Measurements from ENCODE around the gene STK38L.

STK38L gene

DNA sequence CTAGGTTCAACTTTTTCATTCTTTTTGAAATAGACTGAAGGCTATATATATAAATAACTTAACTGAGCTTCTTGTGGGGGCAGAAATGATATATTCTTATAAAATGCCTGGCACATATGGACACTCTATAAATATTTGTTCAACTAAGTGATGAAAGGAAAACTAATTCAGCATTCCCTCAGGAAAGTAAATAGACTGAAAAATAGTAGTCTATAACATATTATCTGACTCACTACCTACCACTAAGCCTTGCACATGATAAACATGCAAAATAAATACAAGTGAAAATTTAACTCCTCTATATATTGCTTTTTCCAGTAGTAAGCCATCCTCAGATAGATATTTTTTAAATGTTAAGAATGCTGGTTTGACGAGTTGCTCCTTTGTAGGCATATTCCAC lies 72.9 kb downstream of the STK38L start:
- DNase-seq (ENCODE audit: low read depth in 2 of 2) = no peak

DNA sequence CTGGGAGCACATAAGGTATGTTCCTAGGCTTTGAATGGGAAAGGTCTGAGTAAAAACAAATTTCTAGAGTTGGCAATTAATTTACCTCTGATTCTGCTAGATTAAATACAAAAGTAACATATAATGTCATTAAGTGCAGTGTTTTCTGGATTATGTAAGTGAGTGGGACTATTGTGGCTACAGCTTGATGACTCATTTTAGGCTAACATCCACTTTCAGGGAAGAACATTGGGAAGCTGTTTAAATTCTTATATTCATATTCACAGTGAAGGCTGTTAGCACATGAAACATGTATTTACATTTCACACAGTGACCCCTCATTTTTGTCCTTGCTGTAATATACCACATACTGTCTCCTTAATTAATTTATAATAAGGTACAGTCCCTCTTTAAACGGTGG lies 75.3 kb downstream of the STK38L start:
- DNase-seq (ENCODE audit: low read depth in 2 of 2) = peak; percentile 33 to 37

DNA sequence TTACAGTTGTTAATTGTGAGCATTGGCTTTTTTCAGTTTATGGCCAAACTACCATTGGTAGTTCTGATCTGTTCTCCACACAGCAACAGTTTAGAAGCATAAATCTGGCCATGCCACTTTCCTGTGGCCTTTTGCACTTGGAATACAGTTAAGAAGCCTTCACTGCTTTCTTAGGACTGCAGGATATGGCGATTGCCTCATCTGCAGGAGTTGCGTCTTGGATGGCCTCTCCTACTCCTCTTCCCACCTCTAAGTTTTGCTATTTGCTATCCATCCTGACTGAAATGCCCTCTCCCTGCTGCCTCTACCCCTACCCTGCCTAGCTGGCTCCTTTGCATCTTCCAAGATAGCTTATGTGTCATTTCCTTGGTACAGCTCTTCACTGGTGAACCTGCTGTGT lies 75.8 kb downstream of the STK38L start:
- DNase-seq (ENCODE audit: low read depth in 2 of 2) = no peak

DNA sequence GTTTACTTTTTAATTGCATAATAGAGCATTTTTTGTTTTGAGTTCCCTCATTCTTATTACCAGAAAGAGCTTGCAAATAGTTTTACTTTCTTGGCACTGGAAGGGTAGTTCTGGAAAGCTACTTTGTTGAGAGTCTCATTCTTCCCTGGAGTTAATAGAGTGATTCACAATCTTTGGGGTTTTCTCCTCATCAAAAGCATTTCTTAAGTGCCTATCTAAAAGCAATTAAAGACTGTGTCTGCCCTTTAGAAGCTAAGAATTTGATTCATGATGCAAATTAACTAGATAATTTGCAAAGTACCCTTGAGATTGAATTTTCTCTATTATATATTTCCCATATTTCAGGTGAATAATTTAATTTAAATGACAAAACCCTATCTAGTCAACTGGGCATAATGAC lies 80.4 kb downstream of the STK38L start:
- DNase-seq (ENCODE audit: low read depth in 2 of 2) = no peak

DNA sequence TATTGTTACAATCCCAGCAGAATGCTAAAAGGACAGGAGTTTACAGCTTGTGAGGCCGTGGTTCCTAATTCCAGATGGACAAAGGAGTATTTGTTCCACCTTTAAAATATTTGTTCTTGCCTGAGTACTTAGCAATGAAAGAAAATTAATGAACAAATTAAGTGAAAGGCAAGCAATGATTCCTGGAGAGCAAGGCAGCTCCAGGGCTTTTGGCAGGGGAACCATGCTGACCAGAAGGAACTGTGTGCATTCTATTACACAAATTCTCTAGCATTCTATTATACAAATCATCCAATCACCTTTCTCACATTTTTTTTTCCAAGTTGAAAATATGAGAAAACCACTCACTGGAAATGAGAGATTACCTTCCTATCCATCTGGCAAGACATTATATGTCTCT lies 86.8 kb downstream of the STK38L start:
- no peak for DNase-seq (ENCODE audit: low read depth in 2 of 2)

DNA sequence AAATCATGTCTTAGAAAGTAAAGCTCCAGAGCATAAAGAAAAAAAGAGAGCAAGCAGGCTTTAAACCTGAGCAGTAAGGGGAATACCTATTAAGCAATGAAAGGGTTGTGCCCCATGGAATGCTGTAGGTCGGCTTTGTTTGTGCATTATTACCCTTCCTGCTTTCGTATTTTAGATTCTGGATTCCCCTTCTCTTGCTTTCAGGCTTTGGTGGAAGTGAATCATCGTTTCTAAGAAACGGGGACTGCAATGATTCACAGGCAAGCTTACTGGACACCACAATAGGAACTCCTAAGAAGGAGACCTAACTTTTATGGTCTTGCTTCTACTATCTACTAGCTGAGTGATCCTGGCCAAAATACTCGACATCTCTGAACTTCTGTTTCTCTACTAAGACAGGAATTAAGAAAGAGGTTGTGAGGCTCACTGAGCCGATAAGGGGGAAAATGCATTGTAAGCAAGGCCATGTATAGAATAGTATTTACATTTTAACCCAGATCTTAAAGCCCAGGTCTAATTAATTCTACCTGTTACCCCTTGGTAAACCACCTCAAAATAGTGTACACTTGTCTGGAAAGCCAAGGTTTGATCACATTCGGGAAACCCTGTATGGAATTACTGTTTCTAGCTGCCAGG lies 87.3 kb downstream of the STK38L start:
- DNase-seq (ENCODE audit: low read depth in 2 of 2) = peak; percentile 57 to 58

DNA sequence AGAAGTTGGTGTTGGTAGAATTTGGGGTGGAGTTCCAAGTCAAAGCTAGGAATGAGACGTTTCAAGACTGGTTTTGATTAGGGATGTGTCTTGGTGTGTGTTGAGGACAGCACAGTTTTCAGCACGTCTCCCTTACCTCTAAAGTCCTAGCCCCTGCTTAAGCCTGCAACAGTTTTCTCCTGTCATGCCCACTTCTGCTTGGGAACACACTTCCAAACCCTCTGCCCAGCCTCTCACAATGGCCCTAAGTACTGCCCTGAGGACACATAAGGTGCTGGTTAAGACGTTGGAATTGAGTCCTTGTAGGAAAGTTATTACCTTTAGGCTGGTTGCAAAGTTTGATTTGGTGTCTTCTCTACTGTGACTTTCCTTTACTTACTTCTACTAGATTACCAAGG lies 87.8 kb downstream of the STK38L start:
- DNase-seq (ENCODE audit: low read depth in 2 of 2) = no peak

DNA sequence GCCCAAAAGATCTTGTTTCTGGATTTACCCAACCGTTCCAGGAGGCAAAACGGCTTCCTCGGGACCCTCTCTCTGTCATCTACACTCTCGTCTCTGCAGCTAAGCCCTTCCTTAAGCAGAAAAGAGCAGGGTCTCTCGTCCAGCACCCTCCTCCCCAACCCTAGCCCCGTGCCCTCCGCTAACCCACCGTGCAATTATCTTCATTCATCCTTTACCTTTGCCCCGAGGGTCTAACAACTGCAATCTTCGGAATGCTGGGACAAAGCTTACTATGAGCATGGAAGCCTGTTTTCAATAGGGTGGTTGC lies 88.3 kb downstream of the STK38L start:
- DNase-seq (ENCODE audit: low read depth in 2 of 2) = no peak

DNA sequence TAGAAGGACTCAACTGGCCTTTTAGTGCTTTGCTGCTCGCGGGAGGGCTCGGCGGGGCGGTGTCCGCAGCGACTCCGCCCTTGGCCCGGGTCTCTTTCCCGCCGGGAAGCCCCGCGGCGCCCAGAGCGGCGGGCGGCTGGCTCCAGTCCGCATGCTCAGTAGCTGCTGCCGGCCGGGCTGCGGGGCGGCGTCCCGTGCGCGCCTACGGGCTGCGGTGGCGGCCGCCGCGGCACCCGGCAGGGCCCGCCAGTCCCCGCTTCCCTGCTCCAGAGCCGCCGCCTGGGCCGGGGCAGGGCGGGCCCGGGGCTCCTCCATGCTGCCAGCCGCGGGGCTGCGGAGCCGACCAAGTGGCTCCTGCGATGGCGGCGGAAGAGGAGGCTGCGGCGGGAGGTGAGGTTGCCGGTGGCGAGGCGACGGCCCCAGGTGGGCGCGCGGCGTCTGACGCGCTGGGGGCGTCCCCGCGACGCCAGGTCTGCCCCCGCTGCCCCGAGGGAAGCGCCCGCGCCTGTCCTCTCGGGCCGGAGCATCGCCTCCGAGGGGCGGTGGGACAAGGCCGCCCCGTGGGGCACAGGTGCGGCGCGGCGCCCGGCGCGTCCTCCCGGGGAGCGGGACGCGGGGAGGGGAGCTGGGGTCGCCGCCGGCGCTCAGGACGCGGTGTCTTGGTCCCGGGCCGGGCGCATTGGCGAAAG lies 88.8 kb downstream of the STK38L start, which contains the start of gene BMAL2:
Gene BMAL2 (plus strand): TSS at position 123 of the 689 bp plus-strand sequence. CDS start 237 bp downstream, at position 360.
- DNase-seq (ENCODE audit: low read depth in 2 of 2) = no peak

DNA sequence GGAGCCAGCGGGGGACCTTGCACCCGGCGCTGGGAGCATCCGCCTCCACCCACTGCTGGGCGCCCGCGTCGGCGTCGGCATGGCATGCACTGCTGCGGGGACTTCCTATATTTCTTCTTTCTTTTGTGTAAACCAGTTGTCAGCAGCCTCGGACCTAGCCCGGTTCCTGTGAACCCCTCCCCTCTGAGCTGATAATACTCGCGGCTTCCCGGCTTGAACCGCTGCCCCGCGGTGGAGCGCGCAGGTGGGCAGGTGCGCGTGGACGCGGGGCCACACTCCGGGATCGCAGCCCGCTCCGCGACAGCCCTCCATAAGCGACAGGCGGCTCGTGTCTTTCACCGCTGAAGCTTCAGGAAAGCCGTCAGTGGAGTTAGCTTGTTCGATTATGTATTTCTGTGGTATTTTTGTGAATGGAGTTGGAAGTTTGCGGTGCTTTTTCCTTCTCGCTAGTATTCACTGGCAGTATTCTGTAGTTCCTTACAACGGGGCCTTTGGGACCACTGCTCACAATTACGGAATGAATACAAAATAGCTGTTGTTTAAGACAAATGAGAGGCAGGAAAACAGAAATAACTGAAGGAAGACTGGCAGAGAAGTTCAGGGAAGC lies 89.4 kb downstream of the STK38L start:
- DNase-seq (ENCODE audit: low read depth in 2 of 2) = no peak

DNA sequence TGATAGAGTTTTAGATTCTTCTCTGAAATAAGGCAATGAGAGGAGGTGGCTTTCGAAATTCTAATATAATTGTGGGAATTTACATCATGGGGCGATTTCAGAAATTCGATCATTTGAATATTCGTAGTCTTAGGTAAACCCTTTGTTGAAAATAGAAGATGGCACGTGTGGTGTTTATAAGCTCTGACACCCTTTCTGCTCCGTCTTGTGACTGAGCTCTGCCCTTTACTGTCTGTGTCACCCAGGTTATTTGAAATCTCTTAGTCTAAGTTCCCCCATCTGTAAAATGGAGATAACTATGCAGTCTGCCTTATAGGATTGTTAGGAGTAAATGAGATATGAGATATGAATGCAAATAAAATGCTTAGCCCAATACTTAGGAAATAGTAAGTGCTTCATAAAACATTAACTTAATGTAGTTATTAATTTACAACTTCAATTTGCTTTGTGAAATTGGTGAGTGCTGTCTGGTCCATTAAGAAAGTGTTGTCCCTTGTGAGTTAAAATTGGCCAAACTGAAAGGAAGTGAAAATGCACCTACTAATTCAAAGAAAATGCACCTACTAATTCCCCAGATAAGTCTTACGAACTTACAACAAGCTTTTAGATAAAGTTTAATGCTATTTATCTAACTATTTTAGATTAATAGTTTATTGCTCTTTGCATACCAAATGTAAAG lies 90.1 kb downstream of the STK38L start:
- no peak for DNase-seq (ENCODE audit: low read depth in 2 of 2)

DNA sequence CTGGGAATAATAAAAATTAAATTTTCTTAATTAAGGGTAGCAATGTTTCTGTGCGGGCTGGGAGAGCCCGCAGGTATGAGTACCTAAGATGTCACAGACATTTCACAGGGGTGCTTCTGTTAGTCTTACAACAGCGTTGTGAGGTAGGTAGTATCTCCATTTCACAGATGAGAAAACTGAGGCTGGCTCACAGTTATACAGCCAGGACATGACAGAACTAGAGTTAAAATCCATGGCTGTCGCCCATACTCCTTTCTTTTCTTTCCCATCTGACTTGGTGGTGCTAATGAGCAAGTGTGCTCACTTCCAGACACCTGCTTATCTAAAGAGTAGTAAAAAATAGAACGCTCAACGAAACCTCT lies 90.6 kb downstream of the STK38L start:
- no peak for DNase-seq (ENCODE audit: low read depth in 2 of 2)

DNA sequence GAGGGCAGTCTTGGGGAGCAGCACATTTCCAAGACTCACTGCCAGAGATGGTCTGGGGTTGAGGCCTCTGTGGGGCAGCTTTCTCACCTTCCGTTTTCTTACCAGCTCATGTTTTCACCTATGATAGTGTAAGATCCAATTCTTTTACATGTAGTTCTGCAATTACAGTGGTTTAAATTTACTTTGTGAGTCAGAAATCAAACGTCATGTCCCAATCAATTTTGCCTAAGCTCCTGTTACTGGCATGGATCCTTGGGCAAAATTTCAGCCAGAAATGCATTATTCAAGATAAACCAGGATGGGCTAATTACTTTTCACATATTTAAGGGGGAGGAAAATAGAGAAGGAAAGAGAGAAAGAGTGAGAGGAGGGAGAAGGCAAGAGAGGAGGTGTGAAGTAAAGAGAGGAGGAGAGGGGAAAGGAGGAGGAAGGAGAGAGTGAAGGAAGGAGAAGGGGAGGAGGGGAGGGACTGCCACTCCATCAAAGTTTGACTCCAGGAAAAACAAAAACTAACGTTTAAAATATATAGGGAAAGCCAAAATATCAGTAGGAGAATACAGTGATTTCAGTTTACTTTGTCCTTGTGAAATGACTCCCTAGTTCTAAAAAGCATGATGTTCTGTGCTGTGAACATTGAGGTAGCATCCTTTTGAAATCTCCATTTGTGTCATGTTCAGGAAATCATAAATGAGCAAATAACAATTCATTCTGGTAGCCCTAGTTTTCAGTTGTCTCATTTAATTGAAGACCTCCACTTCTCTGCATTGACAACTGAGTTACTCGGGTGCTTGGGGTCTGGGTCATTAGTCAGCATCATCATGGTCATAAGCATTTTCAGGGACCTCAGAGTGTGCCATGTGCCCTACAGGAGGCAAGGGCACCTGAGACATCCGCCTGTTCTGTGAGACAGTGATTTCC lies 91.5 kb downstream of the STK38L start:
- DNase-seq (ENCODE audit: low read depth in 2 of 2) = no peak

DNA sequence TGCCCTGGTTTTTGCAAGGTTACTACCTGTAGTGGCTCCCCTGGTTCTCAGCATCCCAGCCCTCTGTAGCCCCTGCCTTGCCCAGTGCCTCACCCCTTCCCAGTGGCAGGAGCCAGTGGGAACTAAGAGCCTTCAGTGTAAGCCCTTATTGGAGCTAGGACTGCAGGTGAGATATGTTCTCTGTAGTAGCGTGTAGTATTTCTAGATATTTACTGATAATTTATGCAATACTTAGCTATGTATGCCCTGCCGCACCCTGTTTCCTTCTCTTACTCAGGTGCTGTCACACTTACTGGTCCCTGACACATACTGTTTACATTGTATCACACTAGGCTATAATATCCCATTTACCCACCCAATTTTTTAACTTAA lies 92.2 kb downstream of the STK38L start:
- DNase-seq (ENCODE audit: low read depth in 2 of 2) = no peak

DNA sequence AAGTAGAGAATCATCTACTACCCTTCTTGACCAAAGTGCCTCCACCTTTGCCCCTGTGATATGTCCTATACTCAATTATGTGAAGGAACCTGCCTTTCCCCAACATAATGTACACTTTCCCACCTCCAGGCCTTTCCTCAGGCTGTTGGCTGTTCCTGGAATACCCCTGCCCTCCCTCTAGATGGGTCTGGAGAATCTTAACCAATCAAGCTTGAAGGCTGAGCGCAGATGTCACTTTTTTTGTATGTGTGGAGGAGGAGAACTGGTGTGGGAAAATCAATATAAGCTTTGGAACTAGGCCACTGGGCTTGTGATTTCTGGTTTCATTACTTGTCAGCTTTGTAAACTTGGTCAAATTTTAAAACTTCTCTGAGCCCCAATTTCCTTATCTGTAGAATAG lies 93.3 kb downstream of the STK38L start:
- DNase-seq (ENCODE audit: low read depth in 2 of 2) = no peak

DNA sequence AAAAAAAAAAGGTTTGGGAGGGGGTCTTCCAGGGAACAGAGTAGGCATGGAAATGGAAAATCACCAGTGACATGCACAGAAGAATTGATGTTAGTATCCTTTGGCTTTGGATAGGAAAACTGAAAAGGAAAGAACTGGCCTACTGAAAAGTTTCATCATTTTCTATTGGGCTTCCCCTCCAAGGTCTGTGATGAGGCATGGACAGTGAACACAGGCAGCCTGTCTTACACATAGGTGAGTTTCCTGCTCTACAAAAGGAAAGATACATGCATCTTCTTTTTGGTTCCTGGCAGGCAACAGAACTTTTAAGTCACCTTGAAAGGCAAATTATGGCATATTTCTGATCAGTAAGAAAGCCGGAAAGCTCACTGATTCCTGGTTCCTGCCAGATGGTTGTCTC lies 94.4 kb downstream of the STK38L start:
- no peak for DNase-seq (ENCODE audit: low read depth in 2 of 2)

DNA sequence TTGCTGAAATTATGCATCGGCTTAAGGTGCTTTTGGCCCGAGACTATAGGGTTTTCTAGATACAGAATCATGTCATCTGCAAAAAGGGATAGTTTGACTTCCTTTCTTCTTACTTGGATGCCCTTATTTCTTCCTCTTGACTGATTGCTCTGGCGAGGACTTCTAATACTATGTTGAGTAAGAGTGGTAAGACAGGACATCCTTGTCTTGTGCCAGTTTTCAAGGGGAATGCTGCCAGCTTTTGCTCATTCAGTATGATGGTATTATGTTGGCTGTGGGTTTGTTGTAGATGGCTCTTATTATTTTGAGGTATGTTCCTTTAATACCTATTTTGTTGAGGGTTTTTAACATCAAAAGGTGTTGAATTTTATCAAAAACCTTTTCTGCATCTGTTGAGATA lies 96.9 kb downstream of the STK38L start:
- no peak for DNase-seq (ENCODE audit: low read depth in 2 of 2)

DNA sequence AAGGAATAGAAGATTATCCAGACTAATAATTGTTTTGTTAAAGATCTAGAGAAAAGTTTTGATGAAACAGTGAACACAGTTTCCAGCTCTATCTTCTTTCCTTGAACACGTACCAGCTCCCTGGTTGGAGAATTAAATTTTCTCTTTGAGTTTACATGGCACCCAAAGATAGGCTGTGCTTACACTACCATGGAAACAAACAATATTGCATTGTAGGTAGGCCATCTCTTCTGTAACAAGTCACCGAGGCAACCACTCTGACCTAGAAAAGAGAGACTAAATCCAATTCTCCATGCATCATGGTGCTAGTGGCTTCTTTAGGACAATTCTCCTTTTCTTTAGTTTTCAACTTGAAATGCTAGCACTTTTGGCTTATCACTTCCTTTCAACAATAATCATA lies 98.5 kb downstream of the STK38L start:
- no peak for DNase-seq (ENCODE audit: low read depth in 2 of 2)

DNA sequence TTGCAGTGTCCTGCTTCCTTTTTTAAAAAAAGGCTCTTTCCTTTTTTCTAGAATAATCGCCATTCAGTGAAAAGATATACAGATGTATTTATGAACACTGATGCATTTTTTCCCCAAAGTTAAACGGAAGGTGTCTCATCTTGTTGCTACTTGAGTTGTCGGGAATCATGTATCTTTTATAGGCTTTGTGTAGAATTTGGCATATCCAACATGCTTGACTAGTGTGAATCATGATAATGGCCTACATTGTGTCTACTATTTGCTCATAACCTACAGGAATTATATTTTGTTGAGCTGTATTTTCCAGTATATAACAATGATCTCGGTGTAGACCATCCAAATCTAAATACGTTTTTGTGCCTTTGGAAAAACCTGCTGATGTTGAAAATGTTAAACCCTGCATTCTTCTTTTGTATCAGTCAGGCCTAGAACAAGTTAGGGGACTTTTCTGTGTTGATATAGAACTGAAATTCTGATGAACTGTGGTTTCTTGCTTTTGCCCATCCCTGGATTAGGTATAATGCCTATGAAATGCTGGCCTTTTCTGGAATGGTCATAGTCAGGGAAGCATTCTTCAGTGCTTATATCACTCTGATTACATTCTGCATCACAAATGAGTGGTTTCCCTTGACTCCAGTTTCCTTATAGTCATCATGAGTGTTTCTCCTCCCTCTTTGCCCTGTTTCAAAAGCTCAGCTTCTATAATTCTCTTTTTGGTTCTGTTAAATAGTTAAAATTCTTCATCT lies 99.3 kb downstream of the STK38L start:
- peak; percentile 64 to 65 for DNase-seq (ENCODE audit: low read depth in 2 of 2)

DNA sequence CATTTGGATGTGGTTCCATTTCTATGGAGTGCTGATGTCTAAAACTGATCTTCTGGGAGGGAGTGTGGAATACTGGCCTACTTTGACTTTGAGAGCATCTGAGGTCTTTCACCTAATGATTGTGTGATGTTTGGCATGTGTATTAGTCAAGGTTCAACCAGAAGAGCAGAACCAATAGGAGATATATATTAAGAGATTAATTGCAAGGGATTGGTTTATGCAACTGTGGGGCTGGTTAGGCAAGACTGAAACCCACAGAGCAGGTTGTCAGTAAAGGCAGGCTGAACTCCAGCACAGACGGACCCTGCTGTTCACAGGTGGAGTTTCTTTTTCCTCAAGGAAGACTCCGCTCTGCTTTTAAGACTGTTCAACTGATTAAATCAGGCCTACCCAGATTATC lies 100.2 kb downstream of the STK38L start:
- DNase-seq (ENCODE audit: low read depth in 2 of 2) = no peak

DNA sequence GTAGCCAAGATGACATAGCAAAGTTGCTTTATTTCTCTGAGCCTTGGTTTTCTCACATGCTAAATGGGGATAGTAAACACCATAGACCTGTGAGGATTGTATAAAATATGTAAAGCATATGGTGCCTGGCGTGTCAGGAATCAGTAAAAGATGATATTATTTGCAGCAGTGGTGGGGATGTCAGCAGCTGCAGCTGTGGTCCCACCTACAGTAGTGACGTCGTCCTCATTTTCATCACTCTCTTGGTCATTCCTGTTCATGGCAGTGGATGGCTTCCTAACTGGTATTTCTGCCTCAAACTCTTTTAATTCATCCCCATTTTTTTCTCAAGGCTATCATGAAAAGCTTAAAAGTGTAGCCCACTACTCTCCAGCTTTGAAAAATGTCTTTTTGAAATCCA lies 100.7 kb downstream of the STK38L start:
- DNase-seq (ENCODE audit: low read depth in 2 of 2) = no peak

All from fibroblast of skin of left biceps (primary cell).